ENCODE data around the gene PTCD2.

Gene PTCD2, protein sequence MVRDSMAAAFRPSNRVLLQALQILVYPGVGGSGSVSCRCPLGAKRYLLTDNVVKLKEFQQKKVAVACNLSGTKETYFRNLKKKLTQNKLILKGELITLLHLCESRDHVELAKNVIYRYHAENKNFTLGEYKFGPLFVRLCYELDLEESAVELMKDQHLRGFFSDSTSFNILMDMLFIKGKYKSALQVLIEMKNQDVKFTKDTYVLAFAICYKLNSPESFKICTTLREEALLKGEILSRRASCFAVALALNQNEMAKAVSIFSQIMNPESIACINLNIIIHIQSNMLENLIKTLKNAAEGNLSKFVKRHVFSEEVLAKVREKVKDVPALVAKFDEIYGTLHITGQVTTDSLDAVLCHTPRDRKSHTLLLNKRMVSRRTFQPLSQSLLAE

DNA sequence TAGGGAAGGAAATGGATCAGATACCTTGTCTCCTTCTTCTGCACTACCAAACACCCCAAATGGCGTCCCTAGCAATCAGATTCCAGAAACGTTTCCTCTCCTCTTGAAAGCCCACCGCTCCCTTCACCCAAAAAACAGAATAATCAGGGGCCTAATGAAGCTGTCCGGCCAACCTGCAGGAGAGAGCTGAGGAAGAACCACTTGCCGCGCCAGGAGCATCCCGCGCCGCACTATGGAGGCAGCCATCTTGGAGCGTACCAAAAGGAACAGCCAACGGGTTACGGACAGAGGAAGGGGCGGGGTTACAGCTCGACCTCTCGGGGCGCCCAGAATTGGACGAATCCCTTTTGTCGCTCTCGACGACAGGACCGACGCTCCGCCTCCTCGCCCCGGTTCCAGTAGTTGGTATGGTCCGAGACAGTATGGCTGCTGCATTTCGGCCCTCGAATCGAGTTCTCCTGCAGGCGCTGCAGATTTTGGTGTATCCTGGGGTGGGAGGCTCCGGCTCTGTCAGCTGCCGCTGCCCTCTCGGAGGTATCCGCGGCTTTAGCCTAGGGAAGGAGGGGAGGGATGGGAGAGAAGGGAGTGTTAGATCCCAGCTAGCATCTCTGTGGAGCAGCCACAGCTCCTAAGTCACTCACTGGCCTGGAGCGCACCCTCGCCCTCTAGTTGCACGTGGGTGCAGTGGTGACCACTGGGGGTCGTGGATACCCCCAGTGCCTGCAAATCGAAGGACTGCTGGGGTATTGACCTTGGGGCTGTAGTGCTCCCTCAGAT is at the start of gene PTCD2, which contains the start of gene MRPS27:
PTCD2 (plus strand) TSS at position 398 of the 777 bp plus-strand sequence; CDS start at position 408, 10 bp downstream.
MRPS27 (minus strand) TSS at position 265 of the 777 bp plus-strand sequence; CDS start at position 246, 19 bp downstream.
- DNase-seq (ENCODE audit: low read depth, low spot score), result peak; percentile 90

DNA sequence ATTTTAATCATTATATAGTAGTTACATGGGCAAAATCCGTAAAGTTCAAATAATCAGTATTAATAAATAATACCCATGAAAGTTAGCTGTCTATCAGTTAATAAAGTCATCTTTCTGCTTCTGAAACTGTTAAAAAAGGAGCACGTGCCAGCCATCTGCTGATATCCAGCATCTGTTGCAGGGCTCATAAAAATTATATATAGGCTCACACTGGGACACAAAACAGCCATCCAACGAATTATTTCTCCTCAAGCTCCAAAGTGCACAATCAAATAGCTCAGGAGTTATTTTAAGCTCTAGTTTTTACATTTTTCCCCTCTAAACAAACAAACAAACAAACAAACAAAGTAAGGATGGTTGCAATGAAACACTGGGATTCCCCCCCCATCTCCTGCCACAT is 48.5 kb upstream of the PTCD2 start:
- no peak for DNase-seq (ENCODE audit: low read depth, low spot score)

DNA sequence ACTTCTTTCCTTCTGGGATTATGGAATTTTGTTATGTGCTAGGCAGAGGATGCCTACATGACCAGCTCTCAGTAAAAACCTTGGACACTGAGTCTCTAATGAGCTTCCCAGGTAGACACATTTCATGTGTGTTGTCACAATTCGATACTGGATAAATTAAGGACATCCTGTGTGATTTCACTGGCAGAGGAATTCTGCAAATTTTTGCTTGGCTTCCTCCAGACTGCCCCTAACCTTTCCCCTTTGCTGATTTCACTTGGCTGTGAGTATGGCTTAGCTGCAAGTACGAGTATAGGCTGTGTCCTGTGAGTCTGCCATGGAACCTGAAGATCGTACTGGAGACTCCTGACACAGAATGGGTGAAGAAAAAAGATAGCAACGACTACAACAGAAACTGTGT is 47.8 kb upstream of the PTCD2 start:
- DNase-seq (ENCODE audit: low read depth, low spot score), result no peak

DNA sequence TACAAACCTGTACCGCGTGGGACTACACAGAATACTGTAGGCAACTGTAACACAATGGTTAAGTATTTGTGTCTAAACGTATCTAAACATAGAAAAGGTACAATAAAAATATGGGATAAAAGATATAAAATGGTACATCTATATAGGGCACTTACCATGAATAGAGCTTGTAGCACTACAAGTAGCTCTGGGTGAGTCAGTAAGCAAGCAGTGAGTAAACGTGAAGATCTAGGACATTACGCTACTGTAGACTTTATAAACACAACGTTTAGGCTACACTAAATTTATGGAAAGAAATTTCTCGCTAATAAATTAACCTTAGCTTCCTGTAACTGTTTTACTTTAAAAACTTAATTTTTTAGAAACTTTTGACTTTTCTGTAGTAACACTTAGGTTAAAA is 46.6 kb upstream of the PTCD2 start:
- DNase-seq (ENCODE audit: low read depth, low spot score), result no peak

DNA sequence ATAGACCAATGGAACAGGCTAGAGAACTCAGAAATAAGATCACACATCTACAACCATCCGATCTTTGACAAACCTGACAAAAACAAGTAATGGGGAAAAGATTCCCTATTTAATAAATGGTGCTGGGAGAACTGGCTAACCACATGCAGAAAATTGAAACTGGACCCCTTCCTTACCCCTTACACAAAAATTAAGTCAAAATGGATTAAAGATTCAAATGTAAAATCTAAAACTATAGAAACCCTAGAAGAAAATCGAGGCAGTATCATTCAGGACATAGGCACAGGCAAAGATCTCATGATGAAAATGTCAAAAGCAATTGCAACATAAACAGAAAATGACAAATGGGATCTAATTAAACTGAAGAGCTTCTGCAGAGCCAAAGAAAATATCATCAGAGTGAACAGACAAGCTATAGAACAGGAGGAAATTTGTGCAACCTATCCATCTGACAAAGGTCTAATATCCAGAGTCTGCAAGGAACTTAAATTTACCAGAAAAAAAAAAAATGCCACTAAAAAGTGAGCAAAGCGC is 43.9 kb upstream of the PTCD2 start:
- no peak for DNase-seq (ENCODE audit: low read depth, low spot score)

DNA sequence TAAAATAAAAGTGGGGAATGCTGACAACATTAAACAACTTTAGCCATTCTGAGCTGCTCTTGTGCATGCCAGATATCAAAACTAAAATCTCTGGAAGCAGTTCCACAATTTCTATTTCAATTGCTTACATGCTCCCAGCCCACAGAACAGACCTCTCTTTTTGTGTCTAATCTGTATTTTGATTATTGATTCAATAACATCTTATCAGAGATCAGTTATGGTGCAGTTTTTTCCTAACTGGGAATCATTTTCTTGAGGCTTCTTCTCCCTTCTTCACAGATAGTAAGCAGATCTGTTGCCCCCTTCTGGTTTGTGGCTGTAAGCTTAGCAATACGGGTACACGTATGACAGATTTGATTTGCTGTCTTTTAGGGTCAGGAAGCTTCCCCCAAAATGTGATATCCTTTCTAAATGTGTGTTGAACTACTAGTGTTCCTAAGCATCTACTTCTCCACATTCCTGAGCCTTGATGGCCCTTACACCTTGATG is 39.5 kb upstream of the PTCD2 start:
- no peak for DNase-seq (ENCODE audit: low read depth, low spot score)

DNA sequence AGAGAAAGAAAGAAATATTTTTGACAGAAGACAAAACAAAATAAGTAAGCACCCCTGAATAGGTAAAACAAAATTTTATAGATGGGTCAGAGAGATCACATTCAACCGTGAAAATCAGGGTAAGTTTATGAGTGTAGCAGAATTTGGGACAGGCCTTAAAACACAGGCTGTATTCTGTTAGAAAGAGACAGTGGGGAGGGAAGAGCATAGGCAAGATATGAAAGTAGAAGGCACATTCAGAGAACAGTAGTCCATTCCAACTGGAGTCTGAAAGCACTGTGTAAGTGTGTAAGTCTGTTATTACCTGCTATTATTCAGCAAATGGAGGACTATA is 38.8 kb upstream of the PTCD2 start:
- no peak for DNase-seq (ENCODE audit: low read depth, low spot score)

DNA sequence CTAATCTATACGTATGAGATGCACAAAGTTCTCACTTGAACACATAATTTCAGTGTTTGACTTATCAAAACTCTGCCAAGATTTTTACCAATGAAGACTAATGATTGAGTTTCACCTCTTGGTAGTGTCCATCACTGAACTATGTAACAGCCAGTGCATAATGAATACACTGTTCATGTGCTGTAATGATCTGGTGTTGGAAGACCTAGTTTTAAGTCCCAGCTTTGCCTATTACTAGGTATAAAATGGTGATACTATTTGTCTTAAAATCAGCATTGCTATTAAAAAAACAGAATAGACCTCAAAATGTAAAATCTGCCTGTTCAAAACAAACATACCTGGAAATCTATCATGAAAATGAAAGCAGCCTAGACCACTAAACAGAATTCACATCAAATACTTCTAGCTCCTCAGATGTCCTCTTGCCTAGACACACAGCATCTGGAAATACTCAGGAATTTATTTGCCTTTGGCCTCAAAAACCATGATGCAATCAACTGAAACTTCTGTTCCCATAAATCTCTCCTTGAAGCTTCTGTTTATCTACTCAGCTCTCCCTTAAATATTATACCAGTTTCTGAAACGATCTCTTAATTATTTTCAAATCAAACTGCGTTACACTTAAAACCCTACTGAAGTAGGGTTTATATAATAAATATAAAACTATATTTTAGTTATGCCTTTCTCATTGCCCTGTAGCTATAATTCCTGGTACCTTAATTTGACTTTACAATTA is 38.2 kb upstream of the PTCD2 start:
- DNase-seq (ENCODE audit: low read depth, low spot score), result no peak

DNA sequence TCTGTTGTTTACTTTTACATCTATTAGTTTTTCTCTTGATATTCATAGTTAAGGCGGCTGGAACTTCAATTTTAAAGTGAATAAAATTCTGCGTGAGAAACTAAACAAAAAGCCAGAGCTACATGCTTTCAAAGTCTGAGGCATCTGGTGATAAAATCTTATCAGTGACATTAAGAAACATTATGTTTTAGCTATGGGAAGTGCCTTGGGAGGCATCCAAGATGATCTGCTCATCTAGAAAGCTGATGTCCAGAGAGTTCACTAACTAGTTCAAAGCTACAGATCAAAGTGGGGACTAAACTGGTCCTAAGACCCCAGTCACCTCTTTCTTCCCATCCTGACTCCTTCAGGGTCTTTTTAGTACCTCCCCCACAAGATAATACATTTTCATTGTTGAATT is 37.3 kb upstream of the PTCD2 start:
- DNase-seq (ENCODE audit: low read depth, low spot score), result no peak

DNA sequence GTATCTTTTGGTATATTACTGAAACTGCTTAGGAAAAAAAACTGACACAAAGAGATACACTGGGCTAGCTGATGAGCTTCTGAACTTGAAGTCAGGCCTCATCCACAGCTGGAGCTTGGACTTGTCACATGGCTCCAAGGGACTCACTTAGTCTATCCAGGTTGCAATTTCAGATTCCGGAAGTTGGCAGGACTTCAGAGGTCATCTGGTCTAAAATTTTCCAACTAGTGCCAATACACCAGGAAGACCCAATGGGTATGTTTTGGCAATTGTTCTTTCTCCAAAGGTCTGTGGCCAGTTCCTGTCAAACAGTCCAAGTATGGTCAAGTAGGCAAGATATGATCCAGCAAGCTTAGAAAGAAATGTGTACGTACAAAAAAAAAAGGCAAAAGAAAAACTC is 36.8 kb upstream of the PTCD2 start:
- no peak for DNase-seq (ENCODE audit: low read depth, low spot score)

DNA sequence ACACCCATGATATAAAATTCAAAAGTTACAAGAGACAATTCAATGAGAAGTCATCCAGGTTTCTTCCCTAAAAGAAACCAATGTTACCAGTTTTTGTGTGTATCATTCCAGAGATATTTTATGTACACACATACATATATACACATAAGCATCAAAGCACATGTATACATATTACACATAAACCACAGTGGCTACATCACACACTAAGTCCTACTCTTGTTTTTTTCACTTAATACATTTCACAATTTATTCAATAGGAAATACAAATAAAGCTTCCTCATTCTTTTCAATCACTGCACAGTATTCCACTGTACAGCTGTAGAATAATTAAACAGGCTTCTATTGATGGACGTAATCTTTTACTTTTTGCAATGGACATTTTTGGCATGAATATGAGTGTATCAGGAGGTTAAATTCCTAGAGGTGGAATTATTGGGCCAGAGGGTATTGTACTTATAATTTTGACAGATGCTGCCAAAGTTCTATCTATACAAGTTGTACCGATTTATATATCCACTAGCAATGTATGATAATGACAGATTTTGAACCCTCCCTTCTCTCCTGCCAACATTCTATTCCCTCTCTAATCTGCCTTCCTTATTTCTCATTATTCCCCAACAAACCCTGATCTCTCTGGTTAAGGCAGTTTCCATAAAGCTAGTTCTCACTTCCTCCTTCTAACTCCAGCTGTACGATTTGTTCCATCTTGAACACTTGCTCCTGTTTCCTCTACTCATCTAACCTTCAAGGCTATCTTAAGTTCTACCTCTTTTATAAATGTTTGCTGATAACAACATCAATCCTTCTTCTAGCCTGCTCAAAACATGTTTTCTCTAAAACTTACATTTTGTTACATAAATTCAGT is 35.4 kb upstream of the PTCD2 start:
- DNase-seq (ENCODE audit: low read depth, low spot score), result no peak

DNA sequence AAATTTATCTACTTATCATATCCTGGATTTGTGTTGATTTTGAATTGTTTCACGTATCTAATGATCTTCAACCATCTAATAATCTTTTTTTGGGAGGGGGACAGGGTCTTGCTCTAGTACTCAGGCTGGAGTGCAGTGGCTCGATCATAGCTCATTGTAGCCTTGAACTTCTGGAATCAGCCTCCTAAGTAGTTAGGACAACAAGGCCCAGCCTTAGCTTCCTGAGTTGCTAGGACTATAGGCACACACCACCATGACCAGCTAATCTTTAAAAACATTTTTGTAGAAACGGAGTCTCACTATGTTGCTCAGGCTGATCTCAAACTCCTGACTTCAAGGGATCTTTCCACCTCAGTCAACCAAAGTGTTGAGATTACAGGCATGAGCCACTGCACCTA is 34.8 kb upstream of the PTCD2 start:
- DNase-seq (ENCODE audit: low read depth, low spot score), result no peak

DNA sequence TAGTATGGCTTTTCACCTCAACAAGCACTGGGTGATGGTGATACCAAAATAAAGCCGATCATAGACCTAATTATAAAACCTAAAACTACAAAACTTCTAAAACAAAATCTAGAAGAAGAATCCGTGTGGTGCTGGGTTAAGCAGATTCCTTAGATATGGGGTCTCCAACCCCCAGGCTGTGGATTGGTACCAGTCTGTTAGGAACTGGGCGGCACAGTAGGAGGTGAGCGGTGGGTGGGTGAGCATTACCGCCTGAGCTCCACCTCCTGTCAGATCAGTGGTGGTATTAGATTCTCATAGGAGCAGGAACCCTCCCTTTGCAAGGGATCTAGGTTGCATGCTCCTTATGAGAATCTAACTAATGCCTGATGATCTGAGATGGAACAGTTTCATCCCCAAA is 33.4 kb upstream of the PTCD2 start:
- no peak for DNase-seq (ENCODE audit: low read depth, low spot score)

DNA sequence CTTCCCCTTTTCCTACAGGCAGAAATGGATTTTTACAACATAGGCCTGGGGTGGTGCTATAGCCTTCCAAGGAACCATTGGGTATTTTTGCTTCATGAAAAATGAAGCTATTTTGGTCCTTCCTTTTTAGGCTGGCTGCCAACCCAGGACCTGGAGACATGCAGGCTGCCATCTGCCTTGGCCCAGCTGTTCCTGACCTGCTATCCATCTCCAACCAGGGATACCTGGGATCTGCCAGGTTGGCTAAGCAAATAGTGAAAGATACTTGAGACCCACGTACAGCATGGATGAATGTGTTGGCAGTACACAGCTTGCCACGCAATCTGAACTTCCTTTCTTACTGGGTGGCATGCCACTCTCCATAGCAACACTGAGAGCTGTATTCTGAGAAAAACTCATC is 31.2 kb upstream of the PTCD2 start:
- no peak for DNase-seq (ENCODE audit: low read depth, low spot score)

DNA sequence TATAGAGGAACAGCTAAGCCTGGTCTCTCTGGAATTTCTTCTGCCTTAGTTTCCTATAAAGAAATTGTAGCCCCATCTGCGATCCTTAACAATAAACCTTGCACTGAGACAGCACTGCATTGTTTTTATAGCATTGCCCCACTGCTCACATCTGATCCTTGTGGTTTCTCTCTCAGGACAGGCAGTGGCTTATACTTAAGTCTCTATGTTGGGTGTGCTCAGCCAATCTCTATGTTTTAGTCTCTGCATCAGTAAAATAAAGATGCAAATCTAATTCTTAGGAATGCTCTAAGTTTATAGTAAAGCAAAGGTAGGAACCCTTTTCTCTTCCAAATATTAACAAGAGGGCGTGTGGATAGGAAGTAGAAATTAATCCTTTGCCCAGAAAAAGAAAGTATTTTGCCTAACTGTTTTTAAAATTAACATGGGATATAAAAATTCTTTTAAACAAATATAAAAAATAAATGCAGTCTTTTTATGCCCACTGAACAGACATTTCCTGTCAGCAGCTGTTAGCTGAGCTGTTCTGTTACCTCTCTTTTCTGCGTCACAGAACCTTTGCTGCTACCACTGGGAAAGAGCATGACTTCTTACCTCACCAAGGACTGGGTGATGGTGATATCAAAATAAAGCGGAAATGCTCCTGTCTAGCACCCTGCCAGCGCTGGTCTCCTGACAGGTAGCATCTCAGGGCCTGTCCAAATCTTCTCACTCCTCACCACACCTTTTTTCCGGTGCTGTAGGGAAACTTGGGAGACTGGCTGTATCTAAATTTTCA is 29.6 kb upstream of the PTCD2 start:
- no peak for DNase-seq (ENCODE audit: low read depth, low spot score)

DNA sequence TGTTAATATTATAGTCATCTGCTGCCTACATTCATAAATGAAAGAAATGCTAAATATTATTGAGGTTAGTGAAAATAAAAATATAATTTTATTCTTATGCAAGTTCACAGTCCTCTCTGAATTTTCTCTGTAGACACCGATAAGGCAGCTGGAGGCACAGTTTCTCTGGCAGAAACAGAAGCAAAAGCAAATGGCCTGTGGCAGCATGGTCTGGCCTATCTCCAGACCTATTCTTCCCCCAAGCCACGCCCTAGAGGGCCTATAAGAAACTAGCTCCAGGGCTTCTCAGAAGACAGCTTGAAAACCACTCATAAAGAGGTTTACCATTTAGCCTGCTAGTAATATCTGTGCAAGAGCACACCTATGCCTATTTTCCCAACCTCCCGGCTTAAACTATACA is 28.6 kb upstream of the PTCD2 start:
- DNase-seq (ENCODE audit: low read depth, low spot score), result no peak

DNA sequence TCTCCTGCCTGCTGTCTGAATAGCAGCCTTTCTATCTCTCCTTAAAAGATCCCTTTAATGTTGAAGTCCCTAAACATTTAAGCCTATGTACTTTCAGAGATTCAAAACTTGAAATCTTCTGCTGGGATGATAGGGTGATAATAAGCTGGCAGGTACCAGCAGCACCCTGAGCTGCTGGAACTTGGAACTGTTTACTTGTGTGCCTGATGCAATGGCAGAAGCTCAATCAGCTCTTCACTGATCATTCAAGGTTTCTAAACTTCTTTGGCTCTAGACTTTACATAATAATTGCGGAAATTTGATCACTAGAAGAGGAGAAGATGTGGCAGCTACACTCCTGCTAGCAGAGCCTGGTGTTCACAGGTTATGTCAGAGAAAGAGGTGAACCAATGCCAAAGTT is 27.8 kb upstream of the PTCD2 start:
- DNase-seq (ENCODE audit: low read depth, low spot score), result no peak

DNA sequence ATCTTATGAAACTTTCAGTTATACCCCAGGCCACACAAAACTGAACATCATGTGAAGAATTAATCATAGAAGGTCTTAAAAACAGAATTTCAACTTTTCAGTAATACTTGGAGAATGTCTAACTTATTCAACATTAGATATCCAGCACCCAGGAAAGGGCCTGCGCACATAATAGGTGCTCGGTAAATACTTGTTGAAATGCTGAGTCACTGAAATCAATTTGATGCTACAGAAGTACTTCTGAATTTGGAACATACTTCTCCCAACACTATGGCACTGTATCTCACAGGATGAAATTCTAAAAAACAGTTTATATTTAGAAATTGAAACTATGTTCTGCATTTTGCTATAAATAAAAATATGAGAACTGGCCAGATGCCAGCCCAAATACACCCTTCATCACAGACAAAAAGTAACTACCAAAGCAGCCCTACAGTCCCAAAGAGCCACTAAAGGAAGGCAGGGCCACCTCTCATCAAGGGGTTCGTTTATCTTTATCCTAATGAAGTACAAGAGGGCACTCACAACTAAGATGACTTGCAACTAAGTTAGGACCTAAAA is 26.6 kb upstream of the PTCD2 start:
- no peak for DNase-seq (ENCODE audit: low read depth, low spot score)

DNA sequence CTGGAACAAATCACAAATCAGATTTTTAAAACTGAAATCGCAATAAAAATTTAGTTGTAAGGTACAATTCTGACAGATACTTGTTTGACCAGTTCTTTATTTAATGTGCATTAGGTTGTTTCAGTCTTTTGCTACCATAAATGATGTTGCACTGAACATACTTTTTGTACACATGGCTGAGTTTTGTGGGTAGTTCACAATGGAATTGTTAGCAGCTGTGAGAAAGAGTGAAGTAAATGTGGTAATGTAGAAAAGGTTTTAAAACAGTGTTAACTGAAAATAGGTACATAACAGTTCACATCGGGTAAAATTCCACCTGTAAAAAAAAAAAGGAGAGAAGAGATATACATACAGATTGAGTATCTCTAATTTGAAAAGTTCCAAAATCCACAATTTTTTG is 25.7 kb upstream of the PTCD2 start:
- DNase-seq (ENCODE audit: low read depth, low spot score), result no peak

DNA sequence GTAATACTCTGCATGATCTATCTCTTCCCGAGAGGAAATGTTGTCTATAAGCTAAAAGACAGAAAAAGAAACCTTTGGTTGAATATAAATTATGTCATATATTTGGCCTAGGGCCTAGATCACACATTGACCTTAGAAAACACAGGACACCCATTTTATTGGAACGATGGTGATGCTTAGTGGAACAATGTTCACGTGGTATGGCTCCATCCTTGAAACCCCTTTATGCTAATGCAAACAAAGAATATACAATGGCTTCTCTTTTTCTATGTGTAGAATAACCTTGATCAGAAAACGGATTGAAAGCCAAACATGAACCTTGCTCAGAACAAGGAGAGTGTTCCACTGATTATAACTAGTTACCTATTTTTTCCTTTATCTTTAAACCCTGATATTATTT is 24.6 kb upstream of the PTCD2 start:
- DNase-seq (ENCODE audit: low read depth, low spot score), result no peak
